Renal cortical epithelial cell (primary cell): ENCODE measurements around the gene LIME1. TPM values are rescaled to one million over a fixed set of nuclear protein-coding genes. Genes with fewer than 3 reads are reported as not detected.
"Not testable (repeated sequence)": the region's sequence is repeated elsewhere in the genome, so short reads cannot be mapped to it uniquely, and the experiment has no call there.

ENCODE experiments used
- DNase-seq: peaks from one replicate; pipeline ENCODE4 v3.0.0-alpha.2; 2011; ENCODE audit warnings: low read depth
- total RNA-seq: library from RNA; depleted of rRNA; stranded (reverse); fragments of >200 nt; gene quantifications from 2 replicates; pipeline ENCODE4 v1.2.3, GENCODE V29; 2014

LIME1 gene
- total RNA-seq, 1 donor from 2014 or later = 4.3 TPM

DNA sequence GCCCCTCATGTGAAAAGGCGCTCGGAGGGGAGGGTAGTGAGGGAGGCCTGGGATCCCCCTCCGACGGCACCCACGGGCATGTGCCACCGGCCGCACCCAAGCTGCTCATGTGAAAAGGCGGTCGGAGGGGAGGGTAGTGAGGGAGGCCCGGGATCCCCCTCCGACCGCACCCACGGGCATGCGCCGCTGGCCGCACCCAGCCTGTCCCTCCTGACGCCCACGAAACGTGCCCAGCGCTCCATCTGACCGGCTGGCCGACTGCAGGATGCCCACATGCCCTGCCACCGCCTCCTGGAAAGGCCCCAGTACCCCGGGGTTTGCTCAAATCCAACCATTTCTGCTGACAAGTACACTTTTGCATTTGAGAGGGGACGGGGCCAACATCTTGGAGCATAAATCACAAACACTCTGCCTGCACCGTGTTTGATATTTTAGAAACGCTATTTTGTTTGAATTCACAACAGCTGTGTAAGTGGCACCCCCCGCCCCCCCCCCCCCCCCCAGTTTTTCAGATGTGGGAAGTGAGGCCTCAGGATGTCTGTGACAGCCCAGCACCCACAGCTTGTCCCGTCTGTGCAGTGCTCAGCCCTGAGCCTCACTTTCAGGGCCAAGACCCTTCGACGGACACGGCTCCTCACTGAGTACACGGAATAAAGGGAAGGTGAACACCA is 37.2 kb downstream of the LIME1 start:
- no peak for DNase-seq

DNA sequence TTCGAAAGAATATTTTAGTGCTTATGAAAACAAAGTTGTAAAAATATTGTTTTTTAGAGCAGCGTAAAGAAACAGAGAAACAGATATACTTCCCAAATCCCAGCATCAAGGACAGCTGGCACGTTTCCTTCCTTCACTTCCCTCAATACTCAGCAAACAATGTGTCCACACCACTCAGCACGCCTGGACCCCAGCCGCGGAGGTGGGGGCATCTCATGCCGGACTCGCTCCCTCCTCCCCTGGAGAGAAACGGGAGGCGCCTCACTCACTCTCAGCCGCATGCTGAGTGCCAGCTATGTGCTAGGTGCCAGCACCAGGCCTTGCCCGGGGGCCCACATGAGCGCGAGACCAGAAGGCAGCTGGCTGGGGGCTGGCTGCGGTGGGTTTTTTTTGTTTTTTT is 37.8 kb downstream of the LIME1 start:
- DNase-seq = no peak

DNA sequence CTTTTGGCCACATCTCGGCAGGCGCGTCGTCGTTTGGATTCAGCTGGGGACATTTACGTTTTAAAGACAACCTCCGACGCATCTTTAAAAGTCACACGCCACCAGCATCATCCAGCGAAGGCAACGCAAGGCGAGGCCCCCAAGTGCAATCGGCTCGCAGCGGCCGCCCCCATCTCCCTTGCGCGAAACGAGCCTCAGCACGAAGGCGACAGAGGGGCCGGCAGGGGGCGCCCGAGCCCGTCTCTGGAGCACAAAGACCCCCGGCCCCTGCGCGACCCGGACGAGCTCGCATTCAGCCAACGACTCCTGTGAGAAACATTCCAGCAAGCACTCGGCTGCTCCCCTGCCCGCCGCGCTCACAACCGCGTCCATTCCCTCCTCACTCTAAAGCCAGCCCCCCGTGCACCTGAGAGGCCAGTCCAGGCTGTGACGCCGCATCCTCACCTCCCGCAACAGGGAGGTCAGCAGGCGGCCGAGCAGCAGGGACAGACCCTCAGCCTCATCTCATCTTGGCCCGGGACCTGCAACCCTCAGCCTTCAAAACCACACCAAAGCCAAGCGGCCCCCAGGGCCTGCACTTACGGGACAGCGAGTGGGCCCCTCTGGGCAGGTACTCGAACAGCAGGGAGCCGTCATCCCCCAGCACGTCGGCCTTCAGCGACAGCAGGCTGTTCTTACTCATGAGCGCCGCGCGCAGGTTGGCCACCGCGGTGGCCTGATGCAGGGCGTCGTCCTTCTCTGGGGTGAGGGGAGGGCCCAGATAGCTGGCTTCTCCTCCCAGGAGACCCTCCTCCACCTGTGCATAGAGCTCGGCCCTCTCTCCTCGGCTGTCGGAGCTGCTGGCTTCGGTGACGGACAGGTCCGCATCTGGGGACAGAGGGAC is 38.9 kb downstream of the LIME1 start:
- no peak for DNase-seq

DNA sequence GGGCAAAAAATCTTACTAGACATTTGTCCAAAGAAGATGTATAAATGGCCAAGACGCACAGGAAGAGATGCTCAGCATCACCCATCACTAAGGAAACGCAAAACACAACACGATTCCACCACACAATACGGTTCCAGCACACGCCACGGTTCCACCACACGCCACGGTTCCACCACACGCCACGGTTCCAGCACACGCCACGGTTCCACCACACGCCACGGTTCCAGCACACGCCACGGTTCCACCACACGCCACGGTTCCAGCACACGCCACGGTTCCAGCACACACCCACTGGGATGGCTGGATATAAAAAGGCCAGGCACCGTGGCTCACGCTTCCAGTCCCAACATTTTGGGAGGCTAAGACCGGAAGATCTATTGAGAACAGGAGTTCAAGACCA is 40.4 kb downstream of the LIME1 start:
- DNase-seq = not testable (repeated sequence)

DNA sequence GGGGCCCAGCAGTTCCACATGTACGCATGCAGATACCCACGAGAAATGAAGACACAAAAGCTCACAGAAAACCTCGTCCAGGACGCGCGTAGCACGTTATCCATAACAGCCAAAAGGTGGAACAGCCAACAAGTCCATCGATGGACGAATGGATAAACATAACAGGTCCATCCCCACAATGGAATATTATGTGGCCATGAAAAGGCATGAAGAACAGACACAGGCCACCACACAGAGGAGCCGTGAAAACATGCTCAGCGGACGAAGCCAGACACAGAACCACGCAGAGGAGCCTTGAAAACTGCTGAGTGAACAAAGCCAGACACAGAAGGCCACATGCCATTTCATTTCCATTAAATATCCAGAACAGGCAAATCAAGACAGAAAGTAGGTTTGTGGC is 41.1 kb downstream of the LIME1 start:
- no peak for DNase-seq

DNA sequence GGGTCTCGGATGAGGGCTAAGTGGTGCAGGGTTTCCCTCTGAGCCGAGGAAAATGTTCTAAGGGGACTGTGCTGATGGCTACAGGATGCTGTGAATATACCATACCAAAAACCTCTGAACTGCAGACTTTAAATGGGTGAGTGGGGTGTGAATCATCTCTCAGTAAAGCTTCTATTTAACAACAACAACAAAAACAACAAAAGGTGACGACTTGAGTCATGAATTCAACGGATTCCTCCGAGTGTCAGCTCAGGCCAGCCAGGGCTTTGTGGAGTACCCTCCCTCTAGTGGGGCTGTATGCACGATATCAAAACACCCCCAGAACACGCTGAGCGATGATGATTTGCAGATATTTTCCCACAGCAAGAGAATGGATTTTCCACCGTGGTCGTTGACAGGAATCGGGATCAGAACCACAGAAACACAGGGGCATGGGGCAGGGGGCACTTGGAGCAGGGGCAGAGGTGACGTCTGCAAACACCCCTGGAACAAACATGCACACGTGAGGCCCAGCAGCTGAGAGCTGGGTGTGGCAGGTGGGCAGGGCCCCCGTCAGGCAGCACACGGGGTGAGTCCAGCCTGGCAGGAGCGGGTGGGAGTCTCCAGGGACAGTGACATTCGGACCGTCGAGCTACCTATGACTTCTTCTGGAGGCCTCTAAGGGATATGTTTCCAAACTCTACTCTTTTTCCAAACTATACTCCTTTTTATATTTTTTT is 41.7 kb downstream of the LIME1 start:
- no peak for DNase-seq

DNA sequence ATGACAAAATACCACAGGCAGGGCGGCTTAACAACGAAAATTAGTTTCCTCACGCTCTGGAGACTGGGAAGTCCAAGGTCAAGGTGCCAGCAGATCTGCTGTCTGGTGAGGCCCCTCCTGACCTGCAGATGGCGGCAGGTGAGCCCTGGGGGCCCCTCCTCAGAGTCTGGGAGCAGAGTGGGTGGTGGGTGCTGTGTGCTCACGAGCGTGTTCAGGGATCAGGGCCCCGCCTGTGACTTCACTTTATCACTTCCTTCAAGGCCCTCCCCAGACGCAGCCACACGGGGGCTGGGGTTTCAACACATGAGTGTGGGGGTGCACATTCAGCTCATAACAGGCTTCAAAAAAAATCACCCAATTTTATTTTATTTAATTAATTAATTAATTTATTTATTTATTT is 42.4 kb downstream of the LIME1 start:
- no peak for DNase-seq

DNA sequence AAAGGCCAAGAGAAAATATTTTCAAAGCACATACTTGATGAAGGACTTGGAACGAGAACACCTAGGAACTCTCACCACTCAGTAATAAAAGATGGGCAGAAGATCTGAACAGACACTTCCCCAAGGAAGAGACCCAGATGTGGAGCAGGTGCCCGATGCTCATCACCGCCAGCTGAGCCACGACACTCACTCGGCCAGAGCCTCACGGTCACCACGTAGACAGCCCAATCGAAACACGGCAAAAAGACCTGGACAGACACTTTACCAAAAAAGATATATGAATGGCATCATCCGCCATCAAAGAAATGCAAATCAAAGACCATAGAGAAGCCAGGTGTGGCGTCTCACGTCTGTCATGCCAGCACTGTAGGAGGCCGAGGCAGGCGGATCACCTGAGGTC is 44.7 kb downstream of the LIME1 start:
- no peak for DNase-seq

DNA sequence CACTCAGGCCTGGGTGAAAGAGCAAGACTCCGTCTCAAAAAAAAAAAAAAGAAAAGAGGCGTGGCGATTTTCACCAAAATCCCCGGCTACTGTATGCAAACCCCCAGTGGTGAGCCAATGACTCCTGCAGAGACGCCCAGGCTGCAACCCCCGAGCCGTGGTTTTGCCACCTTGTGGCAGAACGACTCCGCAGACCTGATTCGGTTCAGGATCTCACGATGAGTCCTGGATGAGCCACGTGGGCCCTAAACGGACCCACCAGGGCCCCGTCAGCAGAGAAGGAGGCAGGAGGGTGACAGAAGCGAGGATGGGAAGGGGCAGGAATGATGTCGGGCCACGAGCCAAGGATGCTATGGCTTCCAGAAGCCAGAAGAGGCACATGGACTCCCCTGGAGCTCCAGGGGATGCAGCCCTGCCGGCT is 45.6 kb downstream of the LIME1 start:
- no peak for DNase-seq

DNA sequence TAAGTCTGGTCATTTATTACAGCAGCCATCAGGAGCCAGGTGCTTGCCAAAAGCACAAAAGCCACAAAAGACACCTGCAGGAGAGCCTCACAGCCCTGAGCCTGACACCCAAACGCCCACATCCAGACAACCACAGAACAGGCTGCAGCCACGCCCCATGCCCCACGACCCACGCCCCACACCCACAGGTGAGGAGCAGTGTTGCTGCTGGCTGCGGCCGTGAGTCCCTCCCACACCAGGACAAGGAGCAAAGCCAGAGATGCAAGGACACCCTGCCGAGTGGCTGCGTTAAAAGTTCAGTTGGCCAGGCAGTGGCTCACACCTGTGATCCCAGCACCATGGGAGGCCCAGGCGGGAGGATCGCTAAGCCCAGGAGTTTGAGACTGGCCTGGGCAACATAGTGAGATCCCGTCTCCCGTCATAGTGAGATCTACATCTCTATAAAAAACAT is 46.1 kb downstream of the LIME1 start:
- DNase-seq = no peak

DNA sequence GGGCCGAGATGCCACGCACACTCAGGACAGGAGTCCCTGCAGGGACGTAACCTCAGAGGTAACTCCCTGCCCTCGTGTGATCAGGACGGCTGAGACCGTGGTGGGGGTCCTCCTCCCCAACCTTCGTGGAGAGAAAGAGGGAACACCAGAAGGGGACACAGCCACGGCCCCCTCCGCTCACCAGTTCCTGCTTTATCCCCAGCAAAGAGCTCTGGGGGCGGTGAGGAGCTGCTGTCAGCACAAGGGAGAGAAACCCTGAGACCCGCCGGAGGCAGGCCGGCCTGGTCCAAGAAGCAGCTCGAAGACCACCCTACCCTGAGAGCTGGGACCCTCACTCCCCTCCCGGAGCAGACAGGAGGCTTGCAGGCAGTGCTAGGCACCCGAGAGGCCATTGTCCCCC is 47.5 kb downstream of the LIME1 start:
- no peak for DNase-seq

DNA sequence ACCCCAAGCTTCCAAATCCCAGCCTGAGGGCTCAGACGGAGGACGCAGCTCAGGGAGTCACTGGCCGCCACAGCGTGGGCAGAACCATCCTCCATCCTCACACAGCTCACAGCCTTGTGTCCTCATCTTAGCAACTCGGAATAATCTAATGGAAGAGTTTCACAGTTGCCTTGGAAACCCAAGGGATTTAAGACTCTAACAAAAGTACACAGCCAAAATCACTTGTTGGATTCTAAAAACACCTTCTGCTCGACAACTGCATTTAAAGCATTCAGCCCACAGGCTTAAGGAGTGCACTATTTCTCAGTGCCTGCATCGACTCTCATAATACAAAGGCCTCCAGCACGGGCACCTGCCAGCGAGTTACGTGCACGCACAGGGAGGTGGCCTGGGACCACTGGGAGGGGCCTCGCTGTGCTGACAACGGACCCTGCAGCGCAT is 49.2 kb downstream of the LIME1 start:
- no peak for DNase-seq

DNA sequence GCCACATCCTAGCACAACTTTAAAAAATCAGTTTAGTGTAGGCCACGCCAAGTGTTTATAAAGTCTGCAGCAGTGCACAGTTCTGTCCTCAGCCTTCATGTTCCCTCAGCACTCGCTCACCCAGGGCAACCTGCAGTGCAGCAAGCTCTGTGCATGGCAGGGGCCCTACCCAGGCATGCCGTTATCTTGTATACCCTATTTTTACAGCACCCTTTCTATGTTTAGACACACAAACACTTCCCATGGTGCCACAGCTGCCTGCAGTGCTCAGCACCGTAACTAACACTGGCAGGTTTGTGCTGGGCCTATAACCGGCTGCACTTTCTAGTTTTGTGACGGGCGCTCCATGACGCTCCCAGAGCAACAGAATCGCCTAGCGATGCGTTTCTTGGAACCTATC is 50.8 kb downstream of the LIME1 start:
- no peak for DNase-seq

DNA sequence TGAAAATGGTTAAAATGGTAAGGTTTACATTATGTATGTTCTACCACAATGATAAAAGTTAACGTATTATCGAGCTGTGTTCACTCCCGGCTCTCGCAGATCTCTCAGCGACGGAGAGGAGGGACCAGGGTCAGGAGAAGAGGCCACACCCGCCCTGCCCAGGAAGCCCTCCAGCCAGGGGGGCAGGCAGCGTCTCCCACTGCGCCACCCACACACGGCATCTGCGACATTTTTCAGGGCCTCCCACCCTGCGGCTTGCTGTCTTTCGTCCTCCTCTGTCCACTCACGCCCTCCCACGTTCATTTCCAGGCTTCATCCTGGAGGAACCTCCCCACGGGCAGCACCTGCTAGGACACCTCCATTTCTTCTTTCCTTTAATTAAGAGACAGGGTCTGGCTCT is 51.3 kb downstream of the LIME1 start:
- no peak for DNase-seq

Other genes starting within 250 kb of the LIME1 start
- 4.5 and 29.3 TPM in 2 replicates for gene EEF1A2, start 237.6 kb upstream of the LIME1 start, total RNA-seq
- 7.3 and 49.8 TPM in 2 replicates for gene PPDPF, start 215.9 kb upstream of the LIME1 start, total RNA-seq
- 0.05 and 0.17 TPM in 2 replicates for gene PTK6, start 199.3 kb upstream of the LIME1 start, total RNA-seq
- not detected in 2 replicates for gene SRMS, start 188.9 kb upstream of the LIME1 start, total RNA-seq
- gene FNDC11, start 182.5 kb upstream of the LIME1 start, total RNA-seq = 0.69 and 0.85 TPM in 2 replicates
- 55.4 and 67.4 TPM in 2 replicates for gene HELZ2, start 162.4 kb upstream of the LIME1 start, total RNA-seq
- 12.9 and 17.2 TPM in 2 replicates for gene GMEB2, start 109.6 kb upstream of the LIME1 start, total RNA-seq
- 17.9 and 30.9 TPM in 2 replicates for gene STMN3, start 83.2 kb upstream of the LIME1 start, total RNA-seq
- gene RTEL1, start 78.4 kb upstream of the LIME1 start, total RNA-seq = 5.6 and 8.0 TPM in 2 replicates
- gene TNFRSF6B, start 40.0 kb upstream of the LIME1 start, total RNA-seq = 10.8 and 191 TPM in 2 replicates
- 30.0 and 59.2 TPM in 2 replicates for gene ARFRP1, start 28.7 kb upstream of the LIME1 start, total RNA-seq
- 25.7 and 30.6 TPM in 2 replicates for gene ZGPAT, start 28.6 kb upstream of the LIME1 start, total RNA-seq
- gene SLC2A4RG, start 3.1 kb downstream of the LIME1 start, total RNA-seq = 14.9 and 31.5 TPM in 2 replicates
- 3.5 and 5.4 TPM in 2 replicates for gene ZBTB46, start 94.6 kb downstream of the LIME1 start, total RNA-seq
- not detected in 2 replicates for gene ABHD16B, start 124.8 kb downstream of the LIME1 start, total RNA-seq
- 154 and 158 TPM in 2 replicates for gene TPD52L2, start 128.6 kb downstream of the LIME1 start, total RNA-seq
- 82.6 and 91.0 TPM in 2 replicates for gene DNAJC5, start 158.5 kb downstream of the LIME1 start, total RNA-seq
- gene UCKL1, start 219.8 kb downstream of the LIME1 start, total RNA-seq = 20.3 and 27.8 TPM in 2 replicates
- 5.0 and 13.0 TPM in 2 replicates for gene ZNF512B, start 233.3 kb downstream of the LIME1 start, total RNA-seq
- 1.4 and 5.4 TPM in 2 replicates for gene SAMD10, start 243.0 kb downstream of the LIME1 start, total RNA-seq
- 66.0 and 94.5 TPM in 2 replicates for gene PRPF6, start 244.5 kb downstream of the LIME1 start, total RNA-seq